Gastrocnemius medialis (tissue), 4 donors: Measurements from ENCODE around the gene RRH. TPM values are rescaled to one million over a fixed set of nuclear protein-coding genes. Genes with fewer than 3 reads are reported as not detected.
"Not testable (repeated sequence)": the region's sequence is repeated elsewhere in the genome, so short reads cannot be mapped to it uniquely, and the experiment has no call there.

Experiments used
- ATAC-seq, 2 donors: fragments of 150-250 bp; one replicate each; pipeline ENCODE4 v1.9.1; 2016
- DNase-seq, 2 donors: peaks; one replicate each; pipeline ENCODE4 v3.0.0-alpha.2; 2019
- H3K27ac ChIP-seq, 4 donors: fragments of 200-600 bp; sonication (generic); 1 replicate in 1 of 4; 2 replicates in 3 of 4; pipeline ENCODE4 v1.5.1; 2016 to 2018; ENCODE audit warnings: mild to moderate bottlenecking in 2 of 4, moderate library complexity in 1 of 4
- H3K27me3 ChIP-seq, 3 donors: fragments of 200-600 bp; sonication (generic) in 2 of 3; 1 replicate in 1 of 3; 2 replicates in 2 of 3; pipeline versions ENCODE4 v1.5.1 to v1.6.0; 2016 to 2019; ENCODE audit warnings: mild to moderate bottlenecking in 1 of 3, moderate library complexity in 1 of 3
- H3K36me3 ChIP-seq, 2 donors: fragments of 200-600 bp; sonication (generic) in 1 of 2; one replicate each; pipeline ENCODE4 v1.5.1; 2017 to 2018
- H3K4me1 ChIP-seq, 2 donors: fragments of 200-600 bp; sonication (generic) in 1 of 2; one replicate each; pipeline ENCODE4 v1.5.1; 2016 to 2017; ENCODE audit warnings: mild to moderate bottlenecking in 2 of 2
- H3K4me3 ChIP-seq, 4 donors: fragments of 200-600 bp; sonication (generic) in 3 of 4; 1 replicate in 1 of 4; 2 replicates in 3 of 4; pipeline ENCODE4 v1.5.1; 2016 to 2019; ENCODE audit warnings: mild to moderate bottlenecking in 2 of 4
- H3K9me3 ChIP-seq, 3 donors: fragments of 200-600 bp; sonication (generic) in 2 of 3; 1 replicate in 1 of 3; 2 replicates in 2 of 3; pipeline ENCODE4 v1.5.1; 2016 to 2019
- CTCF ChIP-seq, 5 experiments: fragments of 450-650 bp in 3 of 5; fragments of 200-600 bp in 2 of 5; sonication (generic) in 2 of 5; IDR thresholded peaks in 4 of 5; conservative IDR thresholded peaks in 1 of 5; 1 replicate in 4 of 5; 2 replicates in 1 of 5; pipeline ENCODE4 v1.5.1; 2016 to 2019; ENCODE audit warnings: antibody characterized with exemption in 5 of 5, mild to moderate bottlenecking in 3 of 5, moderate library complexity in 3 of 5
- POLR2A ChIP-seq, 2 donors: fragments of 450-650 bp; IDR thresholded peaks; one replicate each; pipeline ENCODE4 v1.6.1; 2017; ENCODE audit warnings: antibody characterized with exemption in 2 of 2, mild to moderate bottlenecking in 2 of 2, moderate library complexity in 2 of 2
- in situ Hi-C, 4 donors: fragments of 200-750 bp; cut with MboI; loops; one replicate each; pipeline versions ENCODE4 v1.15.0 to v1.8.0; 2017; ENCODE audit warnings: low sequenced_read_pairs in 4 of 4
- intact Hi-C: fragments of 100-400 bp; cut with DNase I; formaldehyde crosslinking; loops from one replicate; pipeline ENCODE4 v1.15.1; 2023; ENCODE audit warnings: low total_unique reads
- total RNA-seq, 4 donors: library from RNA; depleted of rRNA; stranded (reverse); fragments of >200 nt; gene quantifications; one replicate each; pipeline versions ENCODE4 v1.1.0 to v1.2.3, GENCODE V29; 2016

Gene RRH, protein sequence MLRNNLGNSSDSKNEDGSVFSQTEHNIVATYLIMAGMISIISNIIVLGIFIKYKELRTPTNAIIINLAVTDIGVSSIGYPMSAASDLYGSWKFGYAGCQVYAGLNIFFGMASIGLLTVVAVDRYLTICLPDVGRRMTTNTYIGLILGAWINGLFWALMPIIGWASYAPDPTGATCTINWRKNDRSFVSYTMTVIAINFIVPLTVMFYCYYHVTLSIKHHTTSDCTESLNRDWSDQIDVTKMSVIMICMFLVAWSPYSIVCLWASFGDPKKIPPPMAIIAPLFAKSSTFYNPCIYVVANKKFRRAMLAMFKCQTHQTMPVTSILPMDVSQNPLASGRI
- total RNA-seq = not detected

GRCh38 chr4:109827672-109828071 is at the start of gene RRH:
Gene RRH, plus strand, starts transcription at chr4:109827972. Its CDS starts 56 bp downstream, at chr4:109828028.
- peaks cover 0 to 28% of the 10 kb centered on the region in 2 donors for H3K36me3 ChIP-seq
- TF ChIP-seq POLR2A (IDR thresholded peaks at IDR 0.05) = no peak
- TF ChIP-seq CTCF (IDR thresholded peaks at IDR 0.05 in 4 of 5, conservative IDR thresholded peaks at IDR 0.05 in 1 of 5) = no peak
- H3K9me3 ChIP-seq = no peaks in the 10 kb centered on the region
- intact Hi-C loops = loop anchor here (5.0 kb wide), 1 partner anchor 405 kb away; no protein-coding TSS in a partner anchor
- H3K4me3 ChIP-seq = no peak within 1 kb of the TSS
- in situ Hi-C loops = no loop called here
- H3K27me3 ChIP-seq = no peaks in the 10 kb centered on the region
- H3K27ac ChIP-seq = no peak within 1 kb of the TSS
- ATAC-seq (no peak), DNase-seq (no peak)
- no peaks in the 10 kb centered on the region for H3K4me1 ChIP-seq

GRCh38 chr4:109782092-109782491 is 45.7 kb upstream of the RRH start:
- H3K27ac ChIP-seq, H3K36me3 ChIP-seq, DNase-seq, H3K27me3 ChIP-seq, intact Hi-C loops, in situ Hi-C loops, ATAC-seq, H3K4me3 ChIP-seq, H3K9me3 ChIP-seq, H3K4me1 ChIP-seq: not testable (repeated sequence)

DNA sequence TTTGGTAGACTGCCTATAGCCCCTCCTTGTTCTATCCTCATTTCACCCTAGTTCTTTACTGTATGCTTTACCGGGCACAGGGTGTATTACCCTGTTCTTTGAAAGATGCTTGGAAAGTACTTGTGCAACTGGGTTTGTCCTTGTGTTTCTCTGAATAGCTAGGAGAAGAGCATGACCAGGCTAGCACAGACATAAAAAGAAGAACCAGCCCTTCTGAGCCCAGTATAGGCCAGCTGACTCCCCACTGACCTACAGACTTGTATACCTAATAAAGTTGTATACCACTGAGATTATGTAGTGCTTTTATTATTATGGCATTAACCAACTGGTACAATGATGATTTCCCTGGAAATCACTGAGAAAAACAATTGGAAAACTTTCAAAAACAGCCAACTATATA is 40.9 kb upstream of the RRH start:
- Histone ChIP-seq H3K27me3 (no peaks in the 10 kb centered on the region), H3K9me3 (no peaks in the 10 kb centered on the region), H3K27ac (no peak overlapping the region), H3K4me3 (no peak overlapping the region), H3K4me1 (no peaks in the 10 kb centered on the region), H3K36me3 (no peaks in the 10 kb centered on the region)
- TF ChIP-seq POLR2A (IDR thresholded peaks at IDR 0.05) = no peak
- TF ChIP-seq CTCF (IDR thresholded peaks at IDR 0.05 in 4 of 5, conservative IDR thresholded peaks at IDR 0.05 in 1 of 5) = no peak
- ATAC-seq = no peak
- DNase-seq = no peak
- intact Hi-C loops = no loop called here
- in situ Hi-C loops = no loop called here

GRCh38 chr4:109787807-109788206 is 40.0 kb upstream of the RRH start:
- Histone ChIP-seq H3K4me3 (no peak overlapping the region), H3K36me3 (no peaks in the 10 kb centered on the region), H3K4me1 (no peaks in the 10 kb centered on the region), H3K27ac (no peak overlapping the region), H3K27me3 (no peaks in the 10 kb centered on the region), H3K9me3 (no peaks in the 10 kb centered on the region)
- ATAC-seq = no peak
- DNase-seq = no peak
- intact Hi-C loops = no loop called here
- TF ChIP-seq CTCF (IDR thresholded peaks at IDR 0.05 in 4 of 5, conservative IDR thresholded peaks at IDR 0.05 in 1 of 5) = no peak
- TF ChIP-seq POLR2A (IDR thresholded peaks at IDR 0.05) = no peak
- in situ Hi-C loops = no loop called here

DNA sequence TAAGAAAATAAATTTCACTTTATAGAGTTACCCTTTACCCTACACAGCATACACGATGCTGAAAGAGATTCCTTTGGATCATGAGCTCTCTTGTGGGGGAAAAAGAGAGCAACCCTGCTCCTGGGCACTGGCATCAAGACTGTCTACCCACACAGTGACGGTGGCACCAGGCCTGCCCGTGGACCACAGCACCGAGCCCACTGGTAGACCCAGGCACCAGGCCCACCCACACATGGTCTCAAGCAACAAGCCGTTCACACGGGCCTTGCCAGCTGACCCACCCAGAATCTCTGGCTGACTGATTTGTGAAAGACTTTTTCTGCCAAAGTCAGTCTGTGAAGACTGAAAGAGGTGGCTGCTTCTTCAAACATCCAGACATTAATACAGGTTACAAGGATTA is 32.7 kb upstream of the RRH start:
- Histone ChIP-seq H3K4me3 (no peak overlapping the region), H3K9me3 (no peaks in the 10 kb centered on the region), H3K4me1 (no peaks in the 10 kb centered on the region), H3K36me3 (no peaks in the 10 kb centered on the region), H3K27ac (no peak overlapping the region), H3K27me3 (no peaks in the 10 kb centered on the region)
- in situ Hi-C loops (no loop called here), intact Hi-C loops (no loop called here)
- DNase-seq (no peak), ATAC-seq (no peak)
- TF ChIP-seq CTCF (IDR thresholded peaks at IDR 0.05 in 4 of 5, conservative IDR thresholded peaks at IDR 0.05 in 1 of 5) = no peak
- no peak for TF ChIP-seq POLR2A (IDR thresholded peaks at IDR 0.05)
